Gastrocnemius medialis (tissue), 4 donors: ENCODE results near the gene PALLD.

ENCODE experiments used
- POLR2A ChIP-seq, 2 donors: fragments of 450-650 bp; IDR thresholded peaks; one replicate each; pipeline ENCODE4 v1.6.1; 2017; ENCODE audit warnings: antibody characterized with exemption in 2 of 2, mild to moderate bottlenecking in 2 of 2, moderate library complexity in 2 of 2
- TF ChIP-seq, protein P1 (sequence below), 5 experiments: fragments of 450-650 bp in 3 of 5; fragments of 200-600 bp in 2 of 5; sonication (generic) in 2 of 5; IDR thresholded peaks in 4 of 5; conservative IDR thresholded peaks in 1 of 5; 1 replicate in 4 of 5; 2 replicates in 1 of 5; pipeline ENCODE4 v1.5.1; 2016 to 2019; ENCODE audit warnings: antibody characterized with exemption in 5 of 5, mild to moderate bottlenecking in 3 of 5, moderate library complexity in 3 of 5

DNA sequence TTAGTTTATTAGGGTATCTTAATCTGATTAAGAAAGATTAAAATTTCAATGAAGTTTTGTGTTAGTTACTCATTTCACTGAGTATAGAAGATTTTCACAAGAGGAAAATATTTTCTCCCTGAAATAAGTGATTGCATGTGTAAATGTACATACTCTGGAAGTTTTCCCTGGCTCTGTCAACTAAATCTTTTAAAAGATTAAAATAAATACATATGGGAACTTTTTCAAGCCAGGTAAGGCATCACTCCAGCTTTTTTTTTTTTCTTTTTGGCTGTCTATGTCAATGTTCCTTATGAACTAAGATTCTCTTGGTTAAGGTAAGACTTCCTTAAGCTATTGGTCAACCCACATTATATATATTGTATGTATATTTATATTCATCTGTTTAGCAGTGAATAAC is 395.6 kb downstream of the PALLD start:
- TF ChIP-seq POLR2A (IDR thresholded peaks at IDR 0.05), result no peak
- TF ChIP-seq, protein P1, sequence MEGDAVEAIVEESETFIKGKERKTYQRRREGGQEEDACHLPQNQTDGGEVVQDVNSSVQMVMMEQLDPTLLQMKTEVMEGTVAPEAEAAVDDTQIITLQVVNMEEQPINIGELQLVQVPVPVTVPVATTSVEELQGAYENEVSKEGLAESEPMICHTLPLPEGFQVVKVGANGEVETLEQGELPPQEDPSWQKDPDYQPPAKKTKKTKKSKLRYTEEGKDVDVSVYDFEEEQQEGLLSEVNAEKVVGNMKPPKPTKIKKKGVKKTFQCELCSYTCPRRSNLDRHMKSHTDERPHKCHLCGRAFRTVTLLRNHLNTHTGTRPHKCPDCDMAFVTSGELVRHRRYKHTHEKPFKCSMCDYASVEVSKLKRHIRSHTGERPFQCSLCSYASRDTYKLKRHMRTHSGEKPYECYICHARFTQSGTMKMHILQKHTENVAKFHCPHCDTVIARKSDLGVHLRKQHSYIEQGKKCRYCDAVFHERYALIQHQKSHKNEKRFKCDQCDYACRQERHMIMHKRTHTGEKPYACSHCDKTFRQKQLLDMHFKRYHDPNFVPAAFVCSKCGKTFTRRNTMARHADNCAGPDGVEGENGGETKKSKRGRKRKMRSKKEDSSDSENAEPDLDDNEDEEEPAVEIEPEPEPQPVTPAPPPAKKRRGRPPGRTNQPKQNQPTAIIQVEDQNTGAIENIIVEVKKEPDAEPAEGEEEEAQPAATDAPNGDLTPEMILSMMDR (IDR thresholded peaks at IDR 0.05 in 4 of 5, conservative IDR thresholded peaks at IDR 0.05 in 1 of 5), result no peak
